Hematopoietic multipotent progenitor cell treated with erythropoietin and hydrocortisone succinate and interleukin-3 and kit ligand, for 15 days (in vitro differentiated cells): ENCODE results near the gene RNU11.
"Not testable (repeated sequence)": the region's sequence is repeated elsewhere in the genome, so short reads cannot be mapped to it uniquely, and the experiment has no call there.

ENCODE experiments used
- DNase-seq: peaks from one replicate; pipeline ENCODE4 v3.0.0-alpha.2; 2015; ENCODE audit warnings: low spot score

Gene RNU11

DNA sequence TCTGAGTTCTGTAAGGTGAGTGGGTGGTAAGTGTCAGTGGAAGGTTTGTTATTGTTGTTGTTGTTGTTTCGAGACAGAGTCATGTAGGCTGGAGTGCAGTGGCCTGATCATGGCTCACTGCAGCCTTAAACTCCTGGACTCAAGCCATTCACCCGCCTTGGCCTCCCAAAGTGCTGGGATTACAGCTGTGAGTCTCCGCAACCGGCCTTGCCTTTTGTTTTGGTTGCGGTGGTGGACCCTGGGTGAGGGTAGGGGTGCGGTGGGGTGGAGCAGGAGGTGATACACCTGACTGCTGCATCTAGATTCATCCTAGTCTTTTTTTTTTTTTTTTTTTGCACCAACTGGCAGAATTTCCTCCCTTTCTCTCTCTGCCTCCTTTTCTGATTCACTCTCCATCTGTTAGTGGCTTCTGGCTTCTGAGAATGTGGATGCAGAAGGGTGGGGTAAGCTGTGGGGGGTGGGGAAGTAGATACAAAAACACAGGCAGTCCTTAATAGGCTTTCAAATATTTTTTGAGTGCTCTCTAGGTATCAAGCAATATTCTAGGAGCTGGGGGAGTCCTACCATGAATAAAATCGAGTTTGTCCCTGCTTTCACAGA lies 15.6 kb downstream of the RNU11 start:
- no peak for DNase-seq

GRCh38 chr1:28666806-28667205 lies 18.4 kb downstream of the RNU11 start:
- DNase-seq = no peak

GRCh38 chr1:28668191-28668955 lies 20.0 kb downstream of the RNU11 start, which contains the start of gene GMEB1:
GMEB1 (plus strand) TSS chr1:28668784; CDS start chr1:28683613, 14,829 bp downstream.
- DNase-seq = peak; percentile 91

- DNase-seq = peak; percentile 15
Observed at GRCh38 chr1:28668956-28669723, 20.7 kb downstream of the RNU11 start.

DNA sequence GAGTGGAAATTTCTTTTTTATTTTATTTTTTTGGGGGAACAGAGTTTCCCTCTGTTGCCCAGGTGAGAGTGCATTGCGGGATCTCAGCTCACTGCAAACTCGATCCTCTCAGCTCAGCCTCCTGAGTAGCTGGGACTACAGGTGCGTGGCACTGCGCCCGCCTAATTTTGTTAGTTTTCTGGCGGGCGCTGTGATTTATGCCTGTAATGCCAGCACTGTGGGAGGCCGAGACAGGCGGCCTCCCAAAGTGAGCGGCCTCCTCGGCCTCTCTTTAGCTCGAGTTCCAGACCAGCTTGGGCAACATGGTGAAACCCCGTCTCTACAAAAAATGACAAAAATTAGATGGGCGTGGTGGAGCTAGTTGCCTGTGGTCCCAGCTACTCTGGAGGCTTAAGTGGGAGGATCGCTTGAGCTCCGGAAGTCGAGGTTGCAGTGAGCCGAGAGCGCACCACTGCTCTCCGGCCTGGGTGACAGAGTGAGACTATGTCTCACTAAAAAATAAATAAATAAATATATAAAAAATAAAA lies 22.9 kb downstream of the RNU11 start:
- DNase-seq = no peak

- not testable (repeated sequence) for DNase-seq
Observed at GRCh38 chr1:28672971-28673370, 24.6 kb downstream of the RNU11 start.

DNA sequence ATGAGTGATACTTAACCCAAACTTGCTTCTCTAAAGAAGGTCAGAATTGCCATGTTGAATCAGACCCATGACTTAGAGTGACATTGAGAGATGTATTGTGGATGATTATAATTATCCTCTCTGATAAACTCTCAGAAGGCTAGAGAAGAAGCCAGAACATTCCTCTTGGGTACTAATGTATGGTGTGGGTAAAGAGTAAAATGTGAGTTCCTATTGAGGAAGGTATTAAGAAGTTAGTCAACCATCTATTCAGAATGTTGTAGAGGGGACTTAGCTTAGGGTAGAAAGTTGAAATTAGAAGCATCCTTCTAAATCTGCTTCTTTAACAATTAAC lies 27.5 kb downstream of the RNU11 start:
- no peak for DNase-seq

DNA sequence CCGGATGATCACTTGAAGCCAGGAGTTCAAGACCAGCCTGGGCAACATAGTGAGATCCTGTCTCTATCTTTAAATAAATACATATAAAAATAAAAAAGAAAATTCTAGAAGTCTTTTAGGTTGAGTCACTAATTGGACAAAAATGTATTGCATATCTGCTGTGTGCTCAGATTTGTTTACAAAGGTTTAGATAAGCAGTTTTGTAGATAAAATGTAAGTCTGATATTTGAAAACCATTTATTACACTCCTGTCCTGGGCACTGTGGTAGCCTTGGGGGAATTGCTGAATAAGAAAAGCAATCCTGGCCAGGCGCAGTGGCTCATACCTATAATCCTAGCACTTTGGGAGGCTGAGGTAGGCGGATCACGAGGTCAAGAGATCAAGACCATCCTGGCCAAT lies 31.8 kb downstream of the RNU11 start:
- DNase-seq = no peak

GRCh38 chr1:28682840-28683239 lies 34.4 kb downstream of the RNU11 start:
- no peak for DNase-seq

DNA sequence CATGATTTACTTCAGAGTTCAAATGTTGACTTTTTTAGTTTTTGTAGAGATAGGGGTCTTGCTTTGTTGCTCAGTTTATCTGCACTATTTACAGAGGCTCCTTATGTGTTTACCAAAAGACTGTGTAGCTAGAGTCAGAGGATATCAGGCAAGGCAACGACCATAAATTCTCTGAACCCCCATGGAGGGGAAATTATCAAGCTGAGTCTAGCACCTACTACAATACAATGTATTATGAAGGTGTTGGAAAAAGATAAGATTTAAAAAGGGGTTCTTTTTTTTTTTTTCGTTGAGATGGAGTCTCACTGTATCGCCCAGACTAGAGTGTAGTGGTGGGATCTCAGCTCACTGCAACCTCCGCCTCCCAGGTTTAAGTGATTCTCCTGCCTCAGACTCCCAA lies 36.5 kb downstream of the RNU11 start:
- DNase-seq = no peak

- not testable (repeated sequence) for DNase-seq
Observed at GRCh38 chr1:28691627-28692026, 43.2 kb downstream of the RNU11 start.
